ENCODE data around the gene GTPBP3. TPM values are rescaled to one million over a fixed set of nuclear protein-coding genes. Genes with fewer than 3 reads are reported as not detected.
A peak's percentile ranks its signal among the peaks of the same experiment; 100 is the strongest.

Gene GTPBP3
- total RNA-seq, 1 donor from 2014 or later, result 45.0 TPM

GRCh38 chr19:17305517-17306284 is 31.7 kb upstream of the GTPBP3 start, which contains the start of gene MRPL34:
MRPL34 (plus strand) TSS chr19:17305872; CDS start chr19:17305893, 21 bp downstream.
- Mint-ChIP-seq H3K27ac (peak within 1 kb of the TSS; percentile 95), H3K4me3 (peak within 1 kb of the TSS; percentile 90), H3K36me3 (no peaks in the 10 kb centered on the region), H3K4me1 (peaks cover 43% of the 10 kb centered on the region), H3K27me3 (ENCODE audit: low read depth) (no peaks in the 10 kb centered on the region), H3K9me3 (no peaks in the 10 kb centered on the region)
- TF ChIP-seq CTCF (IDR thresholded peaks at IDR 0.05; ENCODE audit: unreplicated experiment), result no peak
- DNase-seq (ENCODE audit: low spot score in 2 of 2, unreplicated experiment in 2 of 2), result peak; percentile 95 to 97

- no peak for TF ChIP-seq CTCF (IDR thresholded peaks at IDR 0.05; ENCODE audit: unreplicated experiment)
- Mint-ChIP-seq H3K36me3 (no peaks in the 10 kb centered on the region), H3K27ac (peak overlapping the region; percentile 95), H3K27me3 (ENCODE audit: low read depth) (no peaks in the 10 kb centered on the region), H3K4me1 (peaks cover 44% of the 10 kb centered on the region), H3K4me3 (peak overlapping the region; percentile 90), H3K9me3 (no peaks in the 10 kb centered on the region)
- no peak for DNase-seq (ENCODE audit: low spot score in 2 of 2, unreplicated experiment in 2 of 2)
Observed at GRCh38 chr19:17306285-17306714, 31.1 kb upstream of the GTPBP3 start.

- H3K9me3 Mint-ChIP-seq, result no peaks in the 10 kb centered on the region
- peak overlapping the region; percentile 33 for H3K4me3 Mint-ChIP-seq
- no peak for TF ChIP-seq CTCF (IDR thresholded peaks at IDR 0.05; ENCODE audit: unreplicated experiment)
- no peaks in the 10 kb centered on the region for H3K36me3 Mint-ChIP-seq
- H3K27ac Mint-ChIP-seq, result peak overlapping the region; percentile 68
- peaks cover 37% of the 10 kb centered on the region for H3K4me1 Mint-ChIP-seq
- H3K27me3 Mint-ChIP-seq (ENCODE audit: low read depth), result no peaks in the 10 kb centered on the region
- DNase-seq (ENCODE audit: low spot score in 2 of 2, unreplicated experiment in 2 of 2), result no peak
Observed at GRCh38 chr19:17307876-17308377, 29.4 kb upstream of the GTPBP3 start.

GRCh38 chr19:17309198-17309964 is 28.0 kb upstream of the GTPBP3 start, which contains the start of gene DDA1:
DDA1 (plus strand) TSS chr19:17309563; CDS start chr19:17309655, 92 bp downstream.
- H3K4me3 Mint-ChIP-seq, result peak within 1 kb of the TSS; percentile 97
- H3K9me3 Mint-ChIP-seq, result no peaks in the 10 kb centered on the region
- H3K27me3 Mint-ChIP-seq (ENCODE audit: low read depth), result no peaks in the 10 kb centered on the region
- H3K27ac Mint-ChIP-seq, result peak within 1 kb of the TSS; percentile 94
- H3K36me3 Mint-ChIP-seq, result peaks cover 7% of the 10 kb centered on the region
- peaks cover 31% of the 10 kb centered on the region for H3K4me1 Mint-ChIP-seq
- no peak for TF ChIP-seq CTCF (IDR thresholded peaks at IDR 0.05; ENCODE audit: unreplicated experiment)
- DNase-seq (ENCODE audit: low spot score in 2 of 2, unreplicated experiment in 2 of 2), result peak; percentile 96 to 98

- H3K27me3 Mint-ChIP-seq (ENCODE audit: low read depth), result no peaks in the 10 kb centered on the region
- TF ChIP-seq CTCF (IDR thresholded peaks at IDR 0.05; ENCODE audit: unreplicated experiment), result no peak
- H3K27ac Mint-ChIP-seq, result peak overlapping the region; percentile 94
- H3K9me3 Mint-ChIP-seq, result no peaks in the 10 kb centered on the region
- DNase-seq (ENCODE audit: low spot score in 2 of 2, unreplicated experiment in 2 of 2), result no peak
- H3K4me1 Mint-ChIP-seq, result peaks cover 28% of the 10 kb centered on the region
- H3K4me3 Mint-ChIP-seq, result peak overlapping the region; percentile 97
- peaks cover 7% of the 10 kb centered on the region for H3K36me3 Mint-ChIP-seq
Observed at GRCh38 chr19:17309965-17310461, 27.3 kb upstream of the GTPBP3 start.

Data from mesothelial cell of epicardium (in vitro differentiated cells).